Measurements from ENCODE around the gene DIO3.

DNA sequence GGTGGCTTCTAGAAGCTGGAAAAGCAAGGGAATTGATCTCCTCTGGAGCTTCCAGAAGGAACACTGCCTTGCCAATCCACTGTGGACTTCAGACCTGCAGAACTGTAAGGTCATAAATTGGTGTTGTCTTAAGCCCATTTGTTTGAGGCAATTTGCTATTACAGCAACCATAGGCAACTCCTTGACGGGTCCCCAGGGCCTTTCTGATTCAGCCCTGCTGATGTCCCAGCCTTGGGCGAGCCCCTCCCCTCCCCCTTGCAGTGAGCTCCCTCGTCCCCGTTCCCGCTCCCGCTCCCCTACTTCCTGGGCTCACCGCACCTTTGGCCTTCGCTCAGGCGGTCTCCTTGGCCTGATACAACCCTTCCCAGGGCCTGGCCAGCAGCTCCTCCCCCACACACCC is 18.9 kb upstream of the DIO3 start:
- TF ChIP-seq POLR2A (IDR thresholded peaks at IDR 0.05; ENCODE audit: low read depth, low read length) (no peak), POLR2AphosphoS5 (IDR thresholded peaks at IDR 0.05; ENCODE audit: low read depth, low read length) (no peak)
